NCI-H2196 (cell line): ENCODE results near the gene UNG.

Experiments
- DNase-seq: peaks from one replicate; lab custom pipeline; 2025; ENCODE audit not compliant: unreplicated experiment; lab: John Stamatoyannopoulos, UW

Gene UNG

DNA sequence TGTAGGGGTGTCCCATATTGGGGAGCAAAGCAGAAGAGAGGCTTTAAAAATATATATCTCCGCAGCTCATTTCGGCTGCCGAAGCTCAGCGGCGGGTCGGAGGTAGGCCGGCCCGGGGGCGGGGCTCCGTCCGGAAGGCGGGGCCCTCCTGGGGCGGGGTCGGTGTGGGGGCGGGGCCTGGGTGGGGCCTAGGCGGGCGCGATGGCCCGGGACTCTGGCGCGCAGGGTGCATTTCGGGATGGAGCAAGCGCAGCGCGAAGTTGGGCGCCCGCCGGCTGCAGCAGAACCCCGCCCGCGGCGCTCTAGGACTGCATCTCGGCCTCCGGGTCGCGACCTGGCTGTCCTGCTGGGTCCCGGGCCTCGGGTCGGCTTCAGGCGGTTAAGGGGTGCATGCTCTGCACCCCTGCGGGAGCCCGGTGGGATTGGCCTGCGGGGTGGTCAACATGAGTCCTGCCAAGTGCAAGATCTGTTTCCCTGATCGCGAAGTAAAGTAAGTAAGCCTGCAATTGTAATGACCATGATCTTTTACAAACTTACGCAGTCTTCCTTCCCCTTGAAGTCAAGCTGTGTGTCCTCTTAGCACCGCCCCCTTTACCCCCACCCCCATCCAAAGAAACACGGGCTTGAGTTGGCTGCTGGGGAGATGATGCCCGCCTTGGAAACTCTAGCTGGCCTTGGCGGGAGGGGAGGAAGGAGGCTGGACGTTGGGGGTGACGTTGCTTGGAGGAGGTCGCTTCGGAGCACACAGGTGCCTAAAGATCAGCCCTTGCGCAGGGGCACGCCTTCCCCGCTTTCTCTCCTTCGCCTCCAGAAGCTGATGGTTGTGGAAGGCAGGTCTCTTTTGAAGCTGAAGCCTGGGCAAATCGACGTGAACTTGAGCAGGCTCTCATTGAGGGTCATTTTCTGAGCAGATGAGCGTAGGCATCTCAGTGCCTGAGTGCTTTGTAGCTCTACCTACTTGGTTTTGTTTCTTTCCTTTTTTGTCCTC, 57.3 kb downstream of the UNG start:
- peak; percentile 84 for DNase-seq

- DNase-seq, result no peak
These were observed 58.6 kb downstream of the UNG start for GRCh38 chr12:109156036-109156435.

GRCh38 chr12:109156586-109156985, 59.2 kb downstream of the UNG start:
- no peak for DNase-seq

GRCh38 chr12:109157986-109158385, 60.6 kb downstream of the UNG start:
- DNase-seq, result no peak

DNA sequence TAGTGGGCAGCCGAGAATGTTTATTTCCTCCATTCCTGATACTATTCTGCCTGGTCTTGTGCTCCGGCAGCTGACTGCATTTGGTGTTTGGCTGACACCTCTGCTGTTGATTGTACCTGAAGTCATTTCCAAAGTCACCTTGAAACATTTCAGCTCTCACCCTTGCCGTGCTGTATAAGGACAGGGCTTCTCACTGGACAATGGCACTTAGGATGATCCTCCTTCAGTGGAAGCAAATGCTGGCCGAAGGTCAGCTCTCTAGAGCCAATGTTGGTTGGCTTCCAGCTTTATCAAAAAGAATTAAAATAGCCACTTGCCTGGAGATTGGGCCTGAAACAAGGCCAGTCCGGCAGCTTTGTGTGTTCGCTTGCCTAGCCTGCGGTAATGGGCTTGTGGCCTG, 63.0 kb downstream of the UNG start:
- no peak for DNase-seq
